Measurements from ENCODE around the gene ERCC8.
"Not testable (repeated sequence)": the region's sequence is repeated elsewhere in the genome, so short reads cannot be mapped to it uniquely, and the experiment has no call there.

ERCC8 gene

GRCh38 chr5:60903356-60903755 is 41.5 kb downstream of the ERCC8 start:
- DNase-seq: no peak

GRCh38 chr5:60896991-60897390 is 47.9 kb downstream of the ERCC8 start:
- no peak for DNase-seq

GRCh38 chr5:60893521-60893920 is 51.3 kb downstream of the ERCC8 start:
- no peak for DNase-seq

GRCh38 chr5:60891667-60892066 is 53.2 kb downstream of the ERCC8 start:
- no peak for DNase-seq

GRCh38 chr5:60888359-60889061 is 56.4 kb downstream of the ERCC8 start:
- no peak for DNase-seq

- no peak for DNase-seq
These were observed 57.1 kb downstream of the ERCC8 start for GRCh38 chr5:60887746-60888145.

GRCh38 chr5:60887096-60887495 is 57.8 kb downstream of the ERCC8 start:
- no peak for DNase-seq

- no peak for DNase-seq
These were observed 58.7 kb downstream of the ERCC8 start for GRCh38 chr5:60886158-60886557.

- DNase-seq: no peak
These were observed 61.6 kb downstream of the ERCC8 start for GRCh38 chr5:60883229-60883628.

- DNase-seq: no peak
These were observed 72.0 kb downstream of the ERCC8 start for GRCh38 chr5:60872892-60873291.

- DNase-seq: no peak
These were observed 74.0 kb downstream of the ERCC8 start for GRCh38 chr5:60870857-60871256.

- DNase-seq: not testable (repeated sequence)
These were observed 84.3 kb downstream of the ERCC8 start for GRCh38 chr5:60860572-60860971.

GRCh38 chr5:60856066-60856465 is 88.8 kb downstream of the ERCC8 start:
- no peak for DNase-seq

GRCh38 chr5:60852940-60853339 is 91.9 kb downstream of the ERCC8 start:
- no peak for DNase-seq

GRCh38 chr5:60852317-60852716 is 92.6 kb downstream of the ERCC8 start:
- no peak for DNase-seq

GRCh38 chr5:60851626-60852025 is 93.2 kb downstream of the ERCC8 start:
- no peak for DNase-seq

- no peak for DNase-seq
These were observed 98.6 kb downstream of the ERCC8 start for GRCh38 chr5:60846298-60846697.

- peak; percentile 60 to 66 for DNase-seq
These were observed 100.6 kb downstream of the ERCC8 start, which contains the start of gene ELOVL7 for GRCh38 chr5:60843936-60844905. TSS of gene ELOVL7 (minus strand) at chr5:60844269. CDS start at chr5:60787397, 56,872 bp downstream.

- peak; percentile 28 to 34 for DNase-seq
These were observed 101.4 kb downstream of the ERCC8 start for GRCh38 chr5:60843386-60843935.

GRCh38 chr5:60842871-60843385 is 101.9 kb downstream of the ERCC8 start:
- no peak for DNase-seq

- no peak for DNase-seq
These were observed 103.5 kb downstream of the ERCC8 start for GRCh38 chr5:60841361-60841760.

- DNase-seq: no peak
These were observed 108.7 kb downstream of the ERCC8 start for GRCh38 chr5:60836131-60836530.

GRCh38 chr5:60835554-60835953 is 109.3 kb downstream of the ERCC8 start:
- no peak for DNase-seq

Data from activated T-cell treated with anti-CD3 and anti-CD28 coated beads, Interleukin-2, amount 50 U/mL, for 48 hours (primary cell).